C1 segment of cervical spinal cord (tissue), 14 donors: ENCODE data around the gene PFKP.
"Not testable (repeated sequence)": the region's sequence is repeated elsewhere in the genome, so short reads cannot be mapped to it uniquely, and the experiment has no call there.

Experiments used
- DNase-seq, 14 donors: peaks; one replicate each; lab custom pipeline; 2025; lab: John Stamatoyannopoulos, UW

The PFKP gene

GRCh38 chr10:3152566-3152935 is 85.2 kb downstream of the PFKP start:
- DNase-seq = no peak

- no peak for DNase-seq
Measured at GRCh38 chr10:3154666-3155065, 87.3 kb downstream of the PFKP start.

GRCh38 chr10:3159152-3159551 is 91.8 kb downstream of the PFKP start:
- peak in 4 of 14 donors; percentile 9 to 34 (median 22) for DNase-seq

GRCh38 chr10:3162533-3162932 is 95.2 kb downstream of the PFKP start:
- no peak for DNase-seq

GRCh38 chr10:3163879-3164278 is 96.5 kb downstream of the PFKP start:
- no peak for DNase-seq

- no peak for DNase-seq
Measured at GRCh38 chr10:3165196-3165595, 97.8 kb downstream of the PFKP start.

- DNase-seq = no peak
Measured at GRCh38 chr10:3166496-3167290, 99.3 kb downstream of the PFKP start.

GRCh38 chr10:3167611-3168330 is 100.4 kb downstream of the PFKP start:
- no peak for DNase-seq

GRCh38 chr10:3169271-3169670 is 101.9 kb downstream of the PFKP start:
- peak in 5 of 14 donors; percentile 4 to 43 (median 20) for DNase-seq

GRCh38 chr10:3169673-3170072 is 102.3 kb downstream of the PFKP start:
- peak in 3 of 14 donors; percentile 6 to 9 (median 8) for DNase-seq

- DNase-seq = not testable (repeated sequence)
Measured at GRCh38 chr10:3171488-3171887, 104.1 kb downstream of the PFKP start.

GRCh38 chr10:3172081-3172445 is 104.7 kb downstream of the PFKP start:
- DNase-seq = peak in 2 of 14 donors; percentile 32 to 59

- DNase-seq = peak; percentile 87 to 99 (median 97)
Measured at GRCh38 chr10:3172446-3173170, 105.3 kb downstream of the PFKP start, which contains the start of gene PITRM1. Gene PITRM1 (minus strand): TSS chr10:3172782. CDS start chr10:3172772, 10 bp downstream.

- DNase-seq = peak in 2 of 14 donors; percentile 25 to 61
Measured at GRCh38 chr10:3173171-3173878, 106.0 kb downstream of the PFKP start.

- no peak for DNase-seq
Measured at GRCh38 chr10:3178042-3178441, 110.7 kb downstream of the PFKP start.

- DNase-seq = no peak
Measured at GRCh38 chr10:3179174-3179573, 111.8 kb downstream of the PFKP start.

- DNase-seq = no peak
Measured at GRCh38 chr10:3180355-3181025, 113.1 kb downstream of the PFKP start.

- no peak for DNase-seq
Measured at GRCh38 chr10:3185386-3185785, 118.0 kb downstream of the PFKP start.

- no peak for DNase-seq
Measured at GRCh38 chr10:3186368-3186767, 119.0 kb downstream of the PFKP start.
